WTC11 (cell line): ENCODE data around the gene LMO2. TPM values are rescaled to one million over a fixed set of nuclear protein-coding genes. Genes with fewer than 3 reads are reported as not detected.

Source experiments
- ATAC-seq: fragments of 200-7000 bp; cut with Tn5 transposase; 2 replicates; pipeline ENCODE4 v1.10.0; 2021; ENCODE audit warnings: mild to moderate bottlenecking, moderate library complexity
- CTCF ChIA-PET: fragments of 300-600 bp; sonication (Branson Sonifier 250); formaldehyde crosslinking; loops from one replicate; lab custom pipeline; 2021; ENCODE audit warnings: antibody characterized with exemption; lab: Charles Lee
- POLR2A ChIA-PET: fragments of 350-600 bp; sonication (Branson Sonifier 250); formaldehyde crosslinking; loops from one replicate; lab custom pipeline; 2021; ENCODE audit warnings: antibody characterized with exemption; lab: Charles Lee
- DNase-seq: peaks from one replicate; pipeline ENCODE4 v3.0.0; 2021; ENCODE audit warnings: low spot score
- H3K27ac Mint-ChIP-seq: 2 replicates; pipeline ENCODE4 v1.8.0; 2021; ENCODE audit warnings: mixed read lengths
- H3K27me3 Mint-ChIP-seq: 2 replicates; pipeline ENCODE4 v1.8.0; 2021; ENCODE audit warnings: low read depth, mild to moderate bottlenecking, moderate library complexity, mixed read lengths
- H3K36me3 Mint-ChIP-seq: 2 replicates; pipeline ENCODE4 v1.8.0; 2021; ENCODE audit warnings: mixed read lengths
- H3K4me1 Mint-ChIP-seq: 2 replicates; pipeline ENCODE4 v1.8.0; 2022; ENCODE audit warnings: mixed read lengths
- H3K4me3 Mint-ChIP-seq: 2 replicates; pipeline ENCODE4 v1.8.0; 2021; ENCODE audit warnings: mild to moderate bottlenecking, moderate library complexity, mixed read lengths
- H3K9me3 Mint-ChIP-seq: 2 replicates; pipeline ENCODE4 v1.8.0; 2021; ENCODE audit warnings: mixed read lengths
- ATF3 ChIP-seq: sonication (generic); formaldehyde crosslinking; conservative IDR thresholded peaks from 2 replicates; pipeline ENCODE4 v1.8.1; 2022; ENCODE audit warnings: mild to moderate bottlenecking, missing genetic modification reagents
- CREM ChIP-seq: sonication (generic); formaldehyde crosslinking; IDR thresholded peaks from 2 replicates; pipeline ENCODE4 v1.8.1; 2022; ENCODE audit warnings: mild to moderate bottlenecking, missing genetic modification reagents, moderate library complexity
- ELF4 ChIP-seq: sonication (generic); formaldehyde crosslinking; IDR thresholded peaks from 2 replicates; pipeline ENCODE4 v1.8.1; 2022; ENCODE audit warnings: low read depth, mild to moderate bottlenecking, moderate library complexity, missing genetic modification reagents
- FOXP1 ChIP-seq: sonication (generic); formaldehyde crosslinking; IDR thresholded peaks from 2 replicates; pipeline ENCODE4 v1.8.0; 2022; ENCODE audit warnings: missing genetic modification reagents, mild to moderate bottlenecking, moderate library complexity, borderline replicate concordance
- MAX ChIP-seq: sonication (generic); formaldehyde crosslinking; IDR thresholded peaks from 2 replicates; pipeline ENCODE4 v1.8.0; 2022; ENCODE audit warnings: mild to moderate bottlenecking, missing genetic modification reagents
- NR3C1 ChIP-seq: sonication (generic); formaldehyde crosslinking; conservative IDR thresholded peaks from 2 replicates; pipeline ENCODE4 v1.8.1; 2023; ENCODE audit warnings: low read depth, mild to moderate bottlenecking, missing genetic modification reagents
- PRRX2 ChIP-seq: fragments of 250-450 bp; sonication (Bioruptor Pico); IDR thresholded peaks from 2 replicates; pipeline ENCODE4 v1.8.0; 2021; ENCODE audit warnings: mild to moderate bottlenecking
- TCF7 ChIP-seq: sonication (generic); formaldehyde crosslinking; IDR thresholded peaks from 2 replicates; pipeline ENCODE4 v1.8.0; 2022; ENCODE audit warnings: mild to moderate bottlenecking, low read depth, missing genetic modification reagents, moderate library complexity
- ZNF121 ChIP-seq: sonication (generic); formaldehyde crosslinking; IDR thresholded peaks from 2 replicates; pipeline ENCODE4 v1.8.0; 2023; ENCODE audit warnings: missing genetic modification reagents
- ZNF281 ChIP-seq: sonication (generic); formaldehyde crosslinking; IDR thresholded peaks from 2 replicates; pipeline ENCODE4 v1.8.0; 2023; ENCODE audit warnings: mild to moderate bottlenecking, missing genetic modification reagents
- total RNA-seq: library from RNA; stranded (reverse); gene quantifications from 3 replicates; pipeline ENCODE4 v1.2.3, GENCODE V29; 2021
- TF ChIP-seq, protein P1 (sequence below): sonication (generic); formaldehyde crosslinking; IDR thresholded peaks from 2 replicates; pipeline ENCODE4 v1.8.1; 2023; ENCODE audit warnings: mild to moderate bottlenecking, moderate library complexity, missing genetic modification reagents
- TF ChIP-seq, protein P2 (sequence below): fragments of 250-450 bp; sonication (Bioruptor Pico); conservative IDR thresholded peaks from 2 replicates; pipeline ENCODE4 v1.9.0; 2021; ENCODE audit warnings: mild to moderate bottlenecking
- TF ChIP-seq, protein P3 (sequence below): sonication (generic); formaldehyde crosslinking; IDR thresholded peaks from 2 replicates; pipeline ENCODE4 v1.8.1; 2023; ENCODE audit warnings: mild to moderate bottlenecking, missing genetic modification reagents

The LMO2 gene
- total RNA-seq, 1 experiment from 2014 or later, result 3.4 TPM

DNA sequence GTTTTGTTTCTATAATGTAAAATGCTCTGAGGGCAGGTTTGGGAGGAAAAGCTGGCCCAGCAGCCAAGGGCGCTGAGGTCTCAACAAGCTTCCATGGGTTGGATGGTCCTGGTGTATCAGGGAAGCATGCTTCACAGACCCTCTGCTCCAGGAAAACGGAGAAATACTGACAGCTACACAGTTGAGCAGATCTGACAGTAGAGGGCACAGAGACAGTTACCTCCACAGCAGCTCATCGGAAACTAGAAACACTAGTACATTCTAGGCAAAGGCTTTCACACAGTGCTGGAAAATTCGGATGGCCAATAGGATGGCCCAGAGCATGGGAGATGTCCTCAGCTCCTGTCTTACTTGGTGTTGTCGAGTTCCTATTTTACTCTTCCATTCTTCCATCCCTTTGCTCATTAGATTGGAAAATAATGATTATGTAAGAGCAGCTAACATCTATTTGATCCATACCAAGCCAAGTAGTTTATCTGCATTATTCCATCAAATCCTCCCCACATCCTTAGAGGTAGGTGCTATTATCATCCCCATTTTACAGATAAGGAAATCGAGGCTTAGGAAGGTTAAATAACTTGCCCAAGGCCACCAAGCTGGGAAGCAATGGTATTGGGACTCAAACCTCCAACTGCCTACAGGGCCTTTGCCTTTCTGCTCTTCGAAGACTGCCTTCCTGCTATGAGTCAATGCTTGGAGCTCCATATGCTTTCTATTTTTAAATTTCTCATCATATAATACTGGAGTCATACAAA lies 28.3 kb downstream of the LMO2 start (continued):
- no peak for TF ChIP-seq FOXP1 (CRISPR knock-in tag)
- TF ChIP-seq TCF7 (CRISPR knock-in tag), result no peak
- TF ChIP-seq, protein P1, sequence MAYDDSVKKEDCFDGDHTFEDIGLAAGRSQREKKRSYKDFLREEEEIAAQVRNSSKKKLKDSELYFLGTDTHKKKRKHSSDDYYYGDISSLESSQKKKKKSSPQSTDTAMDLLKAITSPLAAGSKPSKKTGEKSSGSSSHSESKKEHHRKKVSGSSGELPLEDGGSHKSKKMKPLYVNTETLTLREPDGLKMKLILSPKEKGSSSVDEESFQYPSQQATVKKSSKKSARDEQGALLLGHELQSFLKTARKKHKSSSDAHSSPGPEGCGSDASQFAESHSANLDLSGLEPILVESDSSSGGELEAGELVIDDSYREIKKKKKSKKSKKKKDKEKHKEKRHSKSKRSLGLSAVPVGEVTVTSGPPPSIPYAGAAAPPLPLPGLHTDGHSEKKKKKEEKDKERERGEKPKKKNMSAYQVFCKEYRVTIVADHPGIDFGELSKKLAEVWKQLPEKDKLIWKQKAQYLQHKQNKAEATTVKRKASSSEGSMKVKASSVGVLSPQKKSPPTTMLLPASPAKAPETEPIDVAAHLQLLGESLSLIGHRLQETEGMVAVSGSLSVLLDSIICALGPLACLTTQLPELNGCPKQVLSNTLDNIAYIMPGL (CRISPR knock-in tag), result no peak
- TF ChIP-seq PRRX2 (CRISPR knock-in tag), result no peak
- TF ChIP-seq MAX (CRISPR knock-in tag), result no peak
- no peak for TF ChIP-seq CREM
- no peak for TF ChIP-seq NR3C1 (CRISPR knock-in tag)
- no peak for TF ChIP-seq ZNF121 (CRISPR knock-in tag)
- TF ChIP-seq, all 79 proteins: peak for 0

- no peak overlapping the region for H3K4me3 Mint-ChIP-seq
- POLR2A ChIA-PET, result no interaction called here
- DNase-seq (no peak), ATAC-seq (no peak)
- H3K4me1 Mint-ChIP-seq, result peaks cover 10% of the 10 kb centered on the region
- CTCF ChIA-PET, result interaction anchor here (0.5 to 2.4 kb wide), 4 partner anchors 109 to 132 kb away, joined by 4 to 8 read pairs (median 6); no protein-coding TSS in a partner anchor
- peaks cover 26% of the 10 kb centered on the region for H3K27me3 Mint-ChIP-seq
- no peaks in the 10 kb centered on the region for H3K9me3 Mint-ChIP-seq
- TF ChIP-seq ELF4 (CRISPR knock-in tag), result no peak
- no peaks in the 10 kb centered on the region for H3K36me3 Mint-ChIP-seq
- no peak overlapping the region for H3K27ac Mint-ChIP-seq
Measured at GRCh38 chr11:33861941-33862589, 29.8 kb downstream of the LMO2 start.

DNA sequence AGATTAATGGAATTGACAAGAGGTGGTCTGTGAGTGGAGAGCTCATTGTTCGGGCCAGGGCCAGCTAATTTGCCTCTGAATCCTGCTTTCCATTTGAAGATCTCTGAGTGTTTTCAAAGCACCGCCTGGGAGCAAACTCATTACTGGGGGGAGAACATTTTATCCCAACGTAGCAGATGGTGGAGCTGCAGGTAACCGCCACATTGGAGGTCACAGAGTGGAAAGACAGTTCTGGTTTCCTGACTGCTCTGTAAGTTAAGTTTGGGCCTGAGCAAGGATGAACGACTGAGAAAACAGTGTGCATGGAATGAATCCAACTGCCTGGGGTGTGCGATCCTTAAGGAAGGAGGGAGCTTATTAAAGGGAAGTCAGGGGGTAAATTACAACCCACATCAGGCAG lies 30.5 kb downstream of the LMO2 start:
- Mint-ChIP-seq H3K27me3 (peaks cover 19% of the 10 kb centered on the region), H3K9me3 (no peaks in the 10 kb centered on the region), H3K4me1 (peaks cover 10% of the 10 kb centered on the region), H3K27ac (no peak overlapping the region), H3K36me3 (no peaks in the 10 kb centered on the region), H3K4me3 (no peak overlapping the region)
- DNase-seq (no peak), ATAC-seq (no peak)
- no peak for TF ChIP-seq ATF3 (CRISPR knock-in tag)
- TF ChIP-seq, protein P2, sequence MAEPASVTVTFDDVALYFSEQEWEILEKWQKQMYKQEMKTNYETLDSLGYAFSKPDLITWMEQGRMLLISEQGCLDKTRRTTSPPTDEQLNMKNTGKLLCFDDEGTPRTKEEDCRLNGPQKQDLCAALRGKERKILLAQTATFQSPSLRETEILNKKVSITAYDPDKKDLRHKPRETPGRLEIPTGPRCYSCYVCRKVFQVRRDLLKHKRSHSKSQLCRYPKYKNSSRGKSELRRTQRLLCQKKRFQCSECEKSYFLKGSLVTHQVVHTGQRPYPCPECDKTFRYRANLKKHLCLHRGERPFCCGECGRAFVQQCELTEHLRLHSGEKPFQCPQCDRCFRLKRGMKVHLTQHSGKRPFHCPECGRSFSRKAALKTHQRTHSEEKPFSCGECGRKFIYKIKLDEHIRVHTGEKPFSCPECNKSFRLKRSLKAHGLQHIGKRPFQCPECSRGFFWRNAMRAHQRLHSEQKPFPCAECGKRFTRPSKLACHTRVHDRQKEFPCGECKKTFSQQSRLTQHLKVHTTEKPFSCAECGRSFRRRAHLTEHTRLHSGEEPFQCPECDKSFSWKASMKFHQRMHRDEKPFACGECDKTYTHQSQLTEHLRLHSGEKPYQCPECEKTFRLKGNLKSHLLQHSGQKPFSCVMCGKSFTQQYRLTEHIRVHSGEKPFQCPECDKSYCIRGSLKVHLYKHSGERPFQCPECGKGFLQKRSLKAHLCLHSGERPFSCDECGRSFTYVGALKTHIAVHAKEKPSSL (CRISPR knock-in tag), result no peak
- TF ChIP-seq, protein P3, sequence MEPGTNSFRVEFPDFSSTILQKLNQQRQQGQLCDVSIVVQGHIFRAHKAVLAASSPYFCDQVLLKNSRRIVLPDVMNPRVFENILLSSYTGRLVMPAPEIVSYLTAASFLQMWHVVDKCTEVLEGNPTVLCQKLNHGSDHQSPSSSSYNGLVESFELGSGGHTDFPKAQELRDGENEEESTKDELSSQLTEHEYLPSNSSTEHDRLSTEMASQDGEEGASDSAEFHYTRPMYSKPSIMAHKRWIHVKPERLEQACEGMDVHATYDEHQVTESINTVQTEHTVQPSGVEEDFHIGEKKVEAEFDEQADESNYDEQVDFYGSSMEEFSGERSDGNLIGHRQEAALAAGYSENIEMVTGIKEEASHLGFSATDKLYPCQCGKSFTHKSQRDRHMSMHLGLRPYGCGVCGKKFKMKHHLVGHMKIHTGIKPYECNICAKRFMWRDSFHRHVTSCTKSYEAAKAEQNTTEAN (CRISPR knock-in tag), result no peak
- no peak for TF ChIP-seq FOXP1 (CRISPR knock-in tag)
- TF ChIP-seq ZNF281 (CRISPR knock-in tag), result no peak
- POLR2A ChIA-PET, result no interaction called here
- CTCF ChIA-PET, result interaction anchor here (0.6 to 1.5 kb wide), 4 partner anchors 53 to 126 kb away, joined by 3 to 8 read pairs (median 3); no protein-coding TSS in a partner anchor
